Activated T-cell treated with anti-CD3 and anti-CD28 coated beads, Interleukin-2, amount 50 U/mL, for 4 hours (primary cell): Measurements from ENCODE around the gene TNFRSF14. TPM values are rescaled to one million over a fixed set of nuclear protein-coding genes. Genes with fewer than 3 reads are reported as not detected.
"Not testable (repeated sequence)": the region's sequence is repeated elsewhere in the genome, so short reads cannot be mapped to it uniquely, and the experiment has no call there.

ENCODE experiments used
- ATAC-seq, 2 donors: fragments of 200-7000 bp; cut with Tn5 transposase; one replicate each; pipeline ENCODE4 v1.10.0; 2021
- DNase-seq: peaks from one replicate; pipeline ENCODE4 v3.0.0-alpha.2; 2020
- H3K27me3 Mint-ChIP-seq: one replicate; pipeline ENCODE4 v1.8.0; 2021; ENCODE audit warnings: low read depth, mixed read lengths
- H3K36me3 Mint-ChIP-seq: one replicate; pipeline ENCODE4 v1.8.0; 2022; ENCODE audit warnings: mixed read lengths; ENCODE audit not compliant: insufficient read depth
- H3K4me1 Mint-ChIP-seq: one replicate; pipeline ENCODE4 v1.8.0; 2021; ENCODE audit warnings: low read depth, mixed read lengths
- H3K4me3 Mint-ChIP-seq: one replicate; pipeline ENCODE4 v1.8.0; 2021; ENCODE audit warnings: mild to moderate bottlenecking, moderate library complexity, mixed read lengths
- H3K9me3 Mint-ChIP-seq: one replicate; pipeline ENCODE4 v1.8.0; 2021; ENCODE audit warnings: mixed read lengths
- total RNA-seq, 3 donors: library from RNA; stranded (reverse); gene quantifications; one replicate each; pipeline ENCODE4 v1.2.1, GENCODE V29; 2021

The TNFRSF14 gene
- total RNA-seq, 3 donors from 2014 or later = 99.3 to 164 (median 114) TPM

- Mint-ChIP-seq H3K4me3 (no peak overlapping the region), H3K4me1 (peaks cover 29% of the 10 kb centered on the region)
Measured at GRCh38 chr1:2560299-2561073, 4.3 kb downstream of the TNFRSF14 start.

DNA sequence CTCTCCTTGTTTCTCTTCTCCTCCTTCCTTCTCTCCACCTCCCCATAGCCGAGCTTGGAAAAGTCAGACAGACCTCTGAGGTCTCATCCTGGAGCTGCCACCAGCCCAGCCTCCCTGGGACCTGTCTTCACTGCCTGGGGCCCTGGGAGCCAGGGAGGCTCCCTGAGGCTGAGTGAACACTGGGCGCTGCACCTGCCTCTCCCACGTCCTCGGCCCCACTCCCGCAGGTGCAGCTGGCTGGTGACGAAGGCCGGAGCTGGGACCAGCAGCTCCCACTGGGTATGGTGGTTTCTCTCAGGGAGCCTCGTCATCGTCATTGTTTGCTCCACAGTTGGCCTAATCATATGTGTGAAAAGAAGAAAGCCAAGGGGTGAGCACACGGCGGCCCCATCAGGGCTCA, 5.3 kb downstream of the TNFRSF14 start:
- Mint-ChIP-seq H3K4me3 (no peak overlapping the region), H3K9me3 (no peaks in the 10 kb centered on the region), H3K36me3 (peaks cover 14% of the 10 kb centered on the region), H3K4me1 (peaks cover 22% of the 10 kb centered on the region), H3K27me3 (no peaks in the 10 kb centered on the region)
- DNase-seq (no peak), ATAC-seq (no peak)

More at GRCh38 chr1:2560299-2561073, 4.3 kb downstream of the TNFRSF14 start:
- H3K9me3 Mint-ChIP-seq = no peaks in the 10 kb centered on the region
- H3K27me3 Mint-ChIP-seq = no peaks in the 10 kb centered on the region
- peaks cover 14% of the 10 kb centered on the region for H3K36me3 Mint-ChIP-seq
- no peak for ATAC-seq
- no peak for DNase-seq

DNA sequence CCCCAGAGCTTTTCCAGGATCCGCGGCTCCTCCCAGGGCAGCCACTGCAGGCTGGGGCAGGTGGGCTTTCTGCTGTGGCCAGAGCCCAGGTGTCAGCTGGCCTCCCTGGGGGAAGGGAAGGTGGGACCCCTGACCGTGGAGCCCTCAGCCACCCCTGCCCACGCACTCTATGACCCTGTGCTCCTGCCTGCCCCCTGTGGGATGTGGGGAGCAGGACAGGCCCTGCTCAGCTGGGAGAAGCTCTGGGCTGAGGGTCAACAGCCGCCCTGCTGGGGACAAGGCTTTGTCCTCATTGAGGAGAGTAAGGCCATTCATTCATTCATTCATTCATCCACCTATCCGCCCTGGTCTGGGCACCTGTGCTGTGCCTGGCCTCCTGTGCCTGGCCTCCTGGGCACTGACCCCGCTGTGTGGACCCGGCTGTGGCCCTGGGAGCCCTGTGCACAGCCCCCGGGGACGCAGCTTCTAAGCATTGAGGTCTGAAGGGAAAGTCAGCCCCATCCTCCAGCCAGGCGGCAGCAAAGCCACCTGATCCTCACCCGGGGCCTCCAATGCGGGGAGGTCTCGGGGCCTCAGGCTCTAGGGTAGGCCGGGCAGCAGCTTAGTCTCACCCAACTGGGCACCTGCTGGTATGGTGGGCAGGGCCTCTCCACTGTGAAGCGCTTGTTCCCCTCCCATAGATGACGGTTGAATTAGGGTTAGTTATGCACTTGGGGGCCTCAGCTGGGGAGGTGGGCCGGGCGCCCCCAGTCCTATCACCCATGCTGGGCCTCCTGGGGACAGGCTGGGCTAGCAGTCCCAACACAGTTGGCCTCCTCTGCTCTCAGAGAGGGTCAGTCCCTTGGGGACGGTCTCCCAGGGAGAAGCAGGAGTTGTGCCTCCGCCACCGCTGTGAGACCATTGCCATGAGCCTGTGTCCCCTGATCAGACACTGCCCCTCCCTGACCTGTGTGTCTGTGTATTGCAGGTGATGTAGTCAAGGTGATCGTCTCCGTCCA, 6.0 kb downstream of the TNFRSF14 start:
- no peaks in the 10 kb centered on the region for H3K27me3 Mint-ChIP-seq
- ATAC-seq (peak; percentile 39 to 42), DNase-seq (no peak)
- H3K9me3 Mint-ChIP-seq = no peaks in the 10 kb centered on the region
- H3K36me3 Mint-ChIP-seq = peaks cover 14% of the 10 kb centered on the region
- no peak overlapping the region for H3K4me3 Mint-ChIP-seq
- H3K4me1 Mint-ChIP-seq = peaks cover 21% of the 10 kb centered on the region

GRCh38 chr1:2563205-2563604, 7.0 kb downstream of the TNFRSF14 start:
- H3K36me3 Mint-ChIP-seq = peaks cover 14% of the 10 kb centered on the region
- peaks cover 12% of the 10 kb centered on the region for H3K4me1 Mint-ChIP-seq
- no peak for DNase-seq
- H3K4me3 Mint-ChIP-seq = no peak overlapping the region
- no peak for ATAC-seq
- no peaks in the 10 kb centered on the region for H3K27me3 Mint-ChIP-seq
- H3K9me3 Mint-ChIP-seq = no peaks in the 10 kb centered on the region

DNA sequence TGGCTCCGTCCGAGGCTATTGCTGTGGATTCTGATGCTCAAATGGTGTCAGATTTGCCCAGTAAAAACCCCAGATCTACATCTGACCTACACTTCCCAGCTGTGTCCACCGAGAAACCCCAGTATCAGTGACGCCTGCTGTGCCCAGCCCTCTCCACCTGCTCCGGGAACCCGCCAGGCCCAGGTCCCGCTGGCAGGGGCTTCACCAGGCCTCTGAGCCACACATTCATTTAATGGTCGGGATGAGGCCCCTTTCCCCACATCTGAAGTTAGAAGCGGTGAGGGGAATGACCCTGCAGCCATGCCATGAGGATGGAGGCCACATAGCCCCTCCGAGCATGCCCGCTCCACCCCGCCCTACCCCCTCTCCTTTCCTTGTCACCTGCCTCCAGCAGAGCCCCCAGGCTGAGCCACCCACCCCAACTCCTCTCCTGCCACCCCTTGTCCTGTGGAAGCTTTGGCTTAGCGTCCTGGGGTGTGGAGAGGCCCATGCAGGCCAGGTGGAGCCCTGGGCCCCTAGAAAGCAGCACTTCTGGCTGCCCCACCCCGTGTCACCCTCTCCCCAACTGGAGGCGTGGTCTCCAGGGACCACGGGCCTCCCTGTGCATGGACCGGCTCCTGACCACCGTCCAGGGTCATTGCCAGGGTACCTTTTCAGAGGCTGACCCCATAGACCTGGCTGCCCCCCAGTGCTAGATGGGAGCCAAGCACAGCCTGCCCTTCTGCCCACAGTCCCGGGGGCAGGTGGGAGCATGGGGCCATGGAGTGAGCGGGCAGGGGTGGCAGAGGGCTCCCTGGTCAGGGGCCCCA, 8.0 kb downstream of the TNFRSF14 start:
- DNase-seq (no peak), ATAC-seq (no peak)
- no peaks in the 10 kb centered on the region for H3K27me3 Mint-ChIP-seq
- no peaks in the 10 kb centered on the region for H3K9me3 Mint-ChIP-seq
- H3K36me3 Mint-ChIP-seq = peaks cover 10% of the 10 kb centered on the region
- H3K4me3 Mint-ChIP-seq = no peak overlapping the region
- H3K4me1 Mint-ChIP-seq = peaks cover 6% of the 10 kb centered on the region

DNA sequence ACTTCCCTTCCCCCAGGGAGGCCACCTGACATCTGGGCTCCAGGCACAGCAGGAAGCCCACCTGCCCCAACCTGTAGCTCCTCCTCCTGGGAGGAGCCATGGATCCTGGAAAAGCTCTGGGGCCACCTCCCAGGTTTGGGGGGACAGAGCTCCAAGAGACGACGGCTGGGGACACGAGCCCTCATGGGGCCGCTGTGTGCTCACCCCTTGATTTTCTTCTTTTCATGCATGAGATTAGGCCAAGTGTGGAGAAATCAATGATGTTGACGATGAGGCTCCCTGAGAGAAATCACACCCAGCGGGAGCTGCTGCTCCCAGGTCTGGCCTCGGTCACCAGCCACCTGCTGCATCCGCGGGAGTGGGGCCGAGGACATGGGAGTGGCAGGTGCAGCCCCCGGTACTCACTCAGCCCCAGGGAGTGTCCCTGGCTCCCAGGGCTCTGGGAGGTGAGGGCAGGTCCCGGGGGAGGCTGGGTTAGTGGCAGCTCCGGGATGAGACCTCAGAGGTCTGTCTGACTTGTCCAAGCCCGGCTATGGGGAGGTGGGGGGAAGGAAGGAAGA, 8.7 kb downstream of the TNFRSF14 start:
- DNase-seq (no peak), ATAC-seq (no peak)
- Mint-ChIP-seq H3K36me3 (peaks cover 7% of the 10 kb centered on the region), H3K4me3 (no peak overlapping the region), H3K4me1 (peaks cover 4% of the 10 kb centered on the region), H3K9me3 (no peaks in the 10 kb centered on the region), H3K27me3 (no peaks in the 10 kb centered on the region)

GRCh38 chr1:2566101-2567045, 10.2 kb downstream of the TNFRSF14 start:
- Mint-ChIP-seq H3K4me1 (peaks cover 1% of the 10 kb centered on the region), H3K27me3 (no peaks in the 10 kb centered on the region), H3K36me3 (peaks cover 5% of the 10 kb centered on the region), H3K4me3 (no peak overlapping the region), H3K9me3 (no peaks in the 10 kb centered on the region)
- DNase-seq (no peak), ATAC-seq (no peak)

DNA sequence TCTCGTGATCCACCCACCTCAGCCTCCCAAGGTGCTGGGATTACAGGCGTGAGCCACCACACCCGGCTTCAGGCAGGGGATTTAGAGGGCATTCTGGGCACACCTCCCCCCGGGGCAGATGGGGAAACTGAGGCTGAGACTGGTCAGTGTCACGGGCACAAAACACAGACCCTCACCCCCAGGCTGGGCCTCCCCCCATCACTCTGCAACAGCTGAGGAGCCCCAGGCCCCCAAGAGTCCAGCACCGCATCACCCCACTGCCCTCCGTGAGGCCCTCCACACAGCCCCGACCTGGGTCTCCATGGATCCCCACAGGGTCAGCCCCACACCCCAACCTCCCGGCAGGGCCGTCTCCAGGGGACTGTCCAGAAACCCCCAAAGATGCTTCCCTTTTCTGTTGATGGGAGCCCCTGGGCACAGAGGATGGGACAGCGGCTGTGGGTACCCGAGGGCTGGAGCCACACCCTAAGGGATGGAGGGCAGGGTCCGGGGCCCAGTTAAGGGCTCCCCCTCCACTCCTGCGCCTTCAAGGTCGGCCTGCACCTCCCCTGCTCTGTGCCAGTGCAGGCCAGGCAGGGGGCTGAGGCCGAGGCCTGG, 11.0 kb downstream of the TNFRSF14 start:
- H3K4me3 Mint-ChIP-seq = no peak overlapping the region
- H3K27me3 Mint-ChIP-seq = no peaks in the 10 kb centered on the region
- H3K4me1 Mint-ChIP-seq = no peaks in the 10 kb centered on the region
- DNase-seq (no peak), ATAC-seq (no peak)
- peaks cover 3% of the 10 kb centered on the region for H3K36me3 Mint-ChIP-seq
- no peaks in the 10 kb centered on the region for H3K9me3 Mint-ChIP-seq

GRCh38 chr1:2568187-2568816, 12.1 kb downstream of the TNFRSF14 start:
- H3K27me3 Mint-ChIP-seq, H3K4me3 Mint-ChIP-seq, ATAC-seq, H3K4me1 Mint-ChIP-seq, H3K36me3 Mint-ChIP-seq, DNase-seq, H3K9me3 Mint-ChIP-seq: not testable (repeated sequence)

DNA sequence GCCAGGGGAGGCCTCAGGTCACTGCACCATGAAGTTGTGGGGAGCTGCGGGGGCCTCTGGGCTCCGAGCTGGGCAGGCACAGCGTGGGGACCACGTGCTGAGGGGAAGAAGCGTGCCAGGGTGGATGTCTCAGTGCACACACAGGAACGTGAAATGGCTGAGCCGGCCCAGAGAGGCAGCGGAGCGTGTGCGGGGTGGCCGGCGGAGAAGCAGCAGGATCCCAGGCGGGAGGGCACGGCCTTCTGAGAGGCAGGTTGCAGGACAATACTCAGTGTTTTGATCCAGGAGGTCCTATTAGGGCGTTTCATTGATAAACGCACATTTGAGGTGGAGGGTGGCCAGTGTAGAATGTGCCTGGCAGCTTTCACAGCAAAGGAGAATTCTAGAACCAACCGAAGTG, 12.9 kb downstream of the TNFRSF14 start:
- Mint-ChIP-seq H3K4me1 (peaks cover 4% of the 10 kb centered on the region), H3K27me3 (no peaks in the 10 kb centered on the region), H3K36me3 (peaks cover 2% of the 10 kb centered on the region), H3K9me3 (peaks cover 10% of the 10 kb centered on the region), H3K4me3 (no peak overlapping the region)
- ATAC-seq = no peak
- DNase-seq = no peak

DNA sequence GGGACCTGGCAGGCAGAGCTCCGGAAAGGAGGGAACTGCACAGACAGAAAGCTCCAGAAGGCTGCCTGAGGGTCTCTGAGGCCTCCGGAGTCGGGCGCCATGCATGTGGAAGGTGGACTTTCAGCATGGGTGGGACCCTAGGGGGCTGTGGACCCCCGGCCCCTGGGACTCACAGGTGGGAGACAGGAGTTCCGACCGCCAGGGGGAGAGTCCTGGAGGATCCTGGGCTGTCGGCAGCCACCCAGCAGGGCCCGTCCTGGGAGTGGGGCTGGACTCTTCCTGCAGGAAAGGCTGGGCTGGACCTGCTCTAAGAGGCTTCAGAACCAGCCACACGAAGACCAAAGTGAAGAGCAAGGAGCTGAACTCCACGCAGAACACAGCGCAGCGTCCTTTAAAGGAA, 13.5 kb downstream of the TNFRSF14 start:
- not testable (repeated sequence) for H3K4me3 Mint-ChIP-seq, H3K27me3 Mint-ChIP-seq, H3K36me3 Mint-ChIP-seq, ATAC-seq, H3K4me1 Mint-ChIP-seq, DNase-seq
- H3K9me3 Mint-ChIP-seq = peaks cover 11% of the 10 kb centered on the region

DNA sequence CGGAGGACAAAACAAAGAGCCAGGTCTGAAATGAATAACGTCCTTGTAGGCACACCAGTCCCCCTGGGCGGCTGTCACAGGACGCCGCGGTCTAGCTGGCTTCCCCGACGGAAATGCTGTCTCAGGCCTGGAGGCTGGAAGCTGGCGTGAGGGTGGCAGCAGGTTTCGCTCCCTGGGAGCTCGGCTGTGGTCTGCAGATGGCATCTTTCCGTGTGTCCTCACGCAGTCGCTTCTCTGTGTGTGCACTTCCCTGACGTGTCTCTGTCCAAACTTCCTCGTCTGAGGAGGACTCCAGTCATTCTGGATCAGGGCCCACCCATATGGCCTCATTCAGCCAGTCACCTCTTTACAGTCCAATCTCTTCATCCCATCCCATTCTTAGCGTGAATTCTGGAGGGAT, 14.2 kb downstream of the TNFRSF14 start:
- no peaks in the 10 kb centered on the region for H3K27me3 Mint-ChIP-seq
- no peak overlapping the region for H3K4me3 Mint-ChIP-seq
- ATAC-seq (no peak), DNase-seq (no peak)
- peaks cover 2% of the 10 kb centered on the region for H3K36me3 Mint-ChIP-seq
- H3K9me3 Mint-ChIP-seq = peaks cover 11% of the 10 kb centered on the region
- H3K4me1 Mint-ChIP-seq = peaks cover 4% of the 10 kb centered on the region
